H1 (cell line): ENCODE measurements around the gene SPDEF. TPM values are rescaled to one million over a fixed set of nuclear protein-coding genes. Genes with fewer than 3 reads are reported as not detected.

ENCODE experiments used
- polyA plus RNA-seq, 7 experiments: library from polyadenylated mRNA; depleted of rRNA in 3 of 7; stranded (reverse) in 5 of 7; unstranded in 2 of 7; fragments of >200 nt in 5 of 7; fragments of 200-250 nt in 2 of 7; gene quantifications; 1 replicate in 5 of 7; 2 replicates in 1 of 7; 4 replicates in 1 of 7; pipeline versions ENCODE4 v1.2.1 to v1.2.3, GENCODE V29; 2011 to 2013; ENCODE audit warnings: missing spikeins in 2 of 7, mixed read lengths in 2 of 7
- total RNA-seq: library from RNA; stranded (reverse); fragmentation: NEBNext Ultra II Directional; extraction: Animal tissue kit (Norgen Biotek cat#: 25700); gene quantifications from 2 replicates; pipeline ENCODE4 v1.2.1, GENCODE V29; 2021
- TF ChIP-seq, protein P1 (sequence below), 3 experiments: IDR thresholded peaks; 1 replicate in 2 of 3; 2 replicates in 1 of 3; pipeline versions ENCODE4 v1.5.1 to v1.6.1; 2011; ENCODE audit warnings: low read length in 3 of 3, mild to moderate bottlenecking in 3 of 3, inconsistent platforms in 2 of 3, low read depth in 1 of 3, moderate library complexity in 1 of 3; ENCODE audit not compliant: insufficient read depth in 1 of 3; ENCODE audit errors: control extremely low read depth in 1 of 3

The SPDEF gene
- total and polyA plus RNA-seq, 2 of the 8 experiments (the other 6 are each of a cell fraction or from before 2014, with no cell fraction given), result 0.15 to 0.30 TPM

GRCh38 chr6:34586327-34587040 lies 30.4 kb upstream of the SPDEF start (continued):
- TF ChIP-seq, protein P1, sequence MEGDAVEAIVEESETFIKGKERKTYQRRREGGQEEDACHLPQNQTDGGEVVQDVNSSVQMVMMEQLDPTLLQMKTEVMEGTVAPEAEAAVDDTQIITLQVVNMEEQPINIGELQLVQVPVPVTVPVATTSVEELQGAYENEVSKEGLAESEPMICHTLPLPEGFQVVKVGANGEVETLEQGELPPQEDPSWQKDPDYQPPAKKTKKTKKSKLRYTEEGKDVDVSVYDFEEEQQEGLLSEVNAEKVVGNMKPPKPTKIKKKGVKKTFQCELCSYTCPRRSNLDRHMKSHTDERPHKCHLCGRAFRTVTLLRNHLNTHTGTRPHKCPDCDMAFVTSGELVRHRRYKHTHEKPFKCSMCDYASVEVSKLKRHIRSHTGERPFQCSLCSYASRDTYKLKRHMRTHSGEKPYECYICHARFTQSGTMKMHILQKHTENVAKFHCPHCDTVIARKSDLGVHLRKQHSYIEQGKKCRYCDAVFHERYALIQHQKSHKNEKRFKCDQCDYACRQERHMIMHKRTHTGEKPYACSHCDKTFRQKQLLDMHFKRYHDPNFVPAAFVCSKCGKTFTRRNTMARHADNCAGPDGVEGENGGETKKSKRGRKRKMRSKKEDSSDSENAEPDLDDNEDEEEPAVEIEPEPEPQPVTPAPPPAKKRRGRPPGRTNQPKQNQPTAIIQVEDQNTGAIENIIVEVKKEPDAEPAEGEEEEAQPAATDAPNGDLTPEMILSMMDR (IDR thresholded peaks at IDR 0.05; ENCODE audit: control extremely low read depth in 1 of 3, insufficient read depth in 1 of 3, low read depth in 1 of 3, low read length in 3 of 3), result no peak
